ENCODE data around the gene C5orf46.

- TF ChIP-seq RAD21 (IDR thresholded peaks at IDR 0.05; ENCODE audit: low read depth) (no peak), FOXM1 (IDR thresholded peaks at IDR 0.05; ENCODE audit: borderline replicate concordance, low read depth) (no peak), EP300 (IDR thresholded peaks at IDR 0.05; ENCODE audit: borderline replicate concordance) (no peak), CREB1 (IDR thresholded peaks at IDR 0.05; ENCODE audit: low read depth) (no peak), MAX (IDR thresholded peaks at IDR 0.05) (no peak), ZBTB7A (IDR thresholded peaks at IDR 0.05; ENCODE audit: low read depth) (no peak), YY1 (IDR thresholded peaks at IDR 0.05; ENCODE audit: low read depth) (no peak), USF1 (IDR thresholded peaks at IDR 0.05) (no peak), TCF12 (IDR thresholded peaks at IDR 0.05; ENCODE audit: low read depth) (no peak), EGR1 (IDR thresholded peaks at IDR 0.05) (no peak)
- TF ChIP-seq, protein P1, sequence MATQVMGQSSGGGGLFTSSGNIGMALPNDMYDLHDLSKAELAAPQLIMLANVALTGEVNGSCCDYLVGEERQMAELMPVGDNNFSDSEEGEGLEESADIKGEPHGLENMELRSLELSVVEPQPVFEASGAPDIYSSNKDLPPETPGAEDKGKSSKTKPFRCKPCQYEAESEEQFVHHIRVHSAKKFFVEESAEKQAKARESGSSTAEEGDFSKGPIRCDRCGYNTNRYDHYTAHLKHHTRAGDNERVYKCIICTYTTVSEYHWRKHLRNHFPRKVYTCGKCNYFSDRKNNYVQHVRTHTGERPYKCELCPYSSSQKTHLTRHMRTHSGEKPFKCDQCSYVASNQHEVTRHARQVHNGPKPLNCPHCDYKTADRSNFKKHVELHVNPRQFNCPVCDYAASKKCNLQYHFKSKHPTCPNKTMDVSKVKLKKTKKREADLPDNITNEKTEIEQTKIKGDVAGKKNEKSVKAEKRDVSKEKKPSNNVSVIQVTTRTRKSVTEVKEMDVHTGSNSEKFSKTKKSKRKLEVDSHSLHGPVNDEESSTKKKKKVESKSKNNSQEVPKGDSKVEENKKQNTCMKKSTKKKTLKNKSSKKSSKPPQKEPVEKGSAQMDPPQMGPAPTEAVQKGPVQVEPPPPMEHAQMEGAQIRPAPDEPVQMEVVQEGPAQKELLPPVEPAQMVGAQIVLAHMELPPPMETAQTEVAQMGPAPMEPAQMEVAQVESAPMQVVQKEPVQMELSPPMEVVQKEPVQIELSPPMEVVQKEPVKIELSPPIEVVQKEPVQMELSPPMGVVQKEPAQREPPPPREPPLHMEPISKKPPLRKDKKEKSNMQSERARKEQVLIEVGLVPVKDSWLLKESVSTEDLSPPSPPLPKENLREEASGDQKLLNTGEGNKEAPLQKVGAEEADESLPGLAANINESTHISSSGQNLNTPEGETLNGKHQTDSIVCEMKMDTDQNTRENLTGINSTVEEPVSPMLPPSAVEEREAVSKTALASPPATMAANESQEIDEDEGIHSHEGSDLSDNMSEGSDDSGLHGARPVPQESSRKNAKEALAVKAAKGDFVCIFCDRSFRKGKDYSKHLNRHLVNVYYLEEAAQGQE (IDR thresholded peaks at IDR 0.05; ENCODE audit: low read depth): no peak
Observed at GRCh38 chr5:147876141-147876540, 30.2 kb downstream of the C5orf46 start.

All from Ishikawa (cell line).